ENCODE data around the gene FKBP4.

GRCh38 chr12:2836574-2836973 is 41.8 kb downstream of the FKBP4 start:
- TF ChIP-seq BATF2 (CRISPR knock-in tag; IDR thresholded peaks at IDR 0.05), result no peak
- TF ChIP-seq CTCF (CRISPR knock-in tag; IDR thresholded peaks at IDR 0.05), result no peak
- TF ChIP-seq POLR2A (IDR thresholded peaks at IDR 0.05; ENCODE audit: insufficient read depth in 1 of 2, low read depth in 2 of 2, low read length in 2 of 2), result no peak
- TF ChIP-seq ZNF350 (CRISPR knock-in tag; IDR thresholded peaks at IDR 0.05; ENCODE audit: borderline replicate concordance, low read depth), result no peak
- no peak for TF ChIP-seq TBL1XR1 (IDR thresholded peaks at IDR 0.05; ENCODE audit: borderline replicate concordance, low read length, partially characterized antibody)
- TF ChIP-seq TAF1 (CRISPR knock-in tag; IDR thresholded peaks at IDR 0.05), result no peak
- TF ChIP-seq STAT6 (CRISPR knock-in tag; IDR thresholded peaks at IDR 0.05; ENCODE audit: borderline replicate concordance), result no peak

All from HepG2 (cell line).